NCI-H1930 (cell line): ENCODE results near the gene CYP8B1.

Experiments used
- DNase-seq, 2 experiments: peaks; one replicate each; lab custom pipeline; 2025; lab: John Stamatoyannopoulos, UW

CYP8B1 gene

GRCh38 chr3:42823351-42823750 lies 52.3 kb downstream of the CYP8B1 start:
- no peak for DNase-seq

DNA sequence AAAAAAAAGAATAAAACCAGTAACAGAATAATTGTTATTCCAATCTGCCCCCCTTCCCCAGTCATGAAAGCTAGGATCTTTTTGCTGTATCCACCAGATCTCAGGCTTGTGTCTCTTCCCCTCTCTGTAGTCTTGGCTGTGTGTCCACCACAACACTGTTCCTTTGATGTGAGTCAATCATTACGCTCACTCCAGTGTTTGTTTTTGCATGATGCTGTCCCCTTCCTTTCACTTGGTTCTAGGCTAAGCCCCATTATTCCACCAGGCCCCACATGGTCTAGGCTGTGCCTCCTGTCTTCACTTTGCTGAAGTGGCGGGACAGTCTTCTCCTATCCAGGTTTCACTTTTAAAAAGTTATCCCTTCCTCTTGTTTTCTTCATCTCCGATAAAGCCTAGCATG lies 52.9 kb downstream of the CYP8B1 start:
- no peak for DNase-seq
